Fibroblast of peridontal ligament (primary cell): ENCODE results near the gene CDC25C.
"Not testable (repeated sequence)": the region's sequence is repeated elsewhere in the genome, so short reads cannot be mapped to it uniquely, and the experiment has no call there.

Source experiments
- DNase-seq: peaks from one replicate; pipeline ENCODE4 v3.0.0-alpha.2; 2010; ENCODE audit errors: extremely low read depth

The CDC25C gene

DNA sequence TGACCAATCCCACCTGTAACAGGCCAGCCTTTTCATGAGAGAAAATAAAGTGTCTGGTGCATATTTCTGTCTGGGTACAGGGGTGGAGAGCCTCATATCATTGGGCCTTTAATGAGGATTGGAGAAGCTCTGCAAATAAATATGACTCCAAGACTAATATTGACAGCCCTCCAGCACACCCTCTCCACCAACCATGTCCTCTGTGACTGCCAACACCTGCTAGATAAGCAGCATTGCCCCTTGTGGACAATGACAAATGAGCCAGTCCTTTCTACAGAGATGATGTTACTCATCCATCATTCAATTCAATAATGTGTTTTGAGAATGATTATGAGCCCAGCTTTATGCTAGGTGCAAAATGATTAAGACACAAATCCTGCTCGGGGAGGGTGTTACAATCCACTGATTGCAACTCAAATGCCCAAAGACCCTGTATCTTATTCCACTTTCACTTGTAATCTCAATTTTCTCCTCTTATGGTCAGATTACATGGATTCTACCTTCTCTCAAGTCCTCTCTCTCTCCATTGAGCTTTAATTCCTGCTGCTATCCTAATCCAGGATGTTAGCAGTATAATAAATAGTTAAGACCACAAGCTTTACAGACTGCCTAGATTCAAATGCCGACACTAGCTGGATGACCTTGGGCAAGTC is 55.1 kb downstream of the CDC25C start:
- DNase-seq, result no peak

DNA sequence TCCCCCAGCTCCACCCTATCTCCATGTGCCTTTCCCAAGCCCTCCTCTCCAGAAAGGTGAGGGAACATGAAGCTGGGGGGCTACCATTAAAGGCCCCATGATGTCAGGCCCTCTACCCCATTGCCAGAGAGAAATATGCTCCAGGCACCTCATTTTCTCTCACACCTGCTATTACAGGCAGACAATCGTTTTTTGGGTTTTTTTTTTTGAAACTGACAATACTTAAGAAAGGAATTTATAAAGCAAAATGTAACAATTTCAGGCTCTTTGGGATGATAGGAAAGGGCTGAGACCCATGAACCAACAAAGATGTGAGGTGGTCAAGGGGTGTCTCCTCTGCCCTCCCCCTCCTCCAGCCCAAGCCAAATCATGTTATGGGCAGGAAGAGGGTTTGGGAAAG is 55.7 kb downstream of the CDC25C start:
- no peak for DNase-seq

DNA sequence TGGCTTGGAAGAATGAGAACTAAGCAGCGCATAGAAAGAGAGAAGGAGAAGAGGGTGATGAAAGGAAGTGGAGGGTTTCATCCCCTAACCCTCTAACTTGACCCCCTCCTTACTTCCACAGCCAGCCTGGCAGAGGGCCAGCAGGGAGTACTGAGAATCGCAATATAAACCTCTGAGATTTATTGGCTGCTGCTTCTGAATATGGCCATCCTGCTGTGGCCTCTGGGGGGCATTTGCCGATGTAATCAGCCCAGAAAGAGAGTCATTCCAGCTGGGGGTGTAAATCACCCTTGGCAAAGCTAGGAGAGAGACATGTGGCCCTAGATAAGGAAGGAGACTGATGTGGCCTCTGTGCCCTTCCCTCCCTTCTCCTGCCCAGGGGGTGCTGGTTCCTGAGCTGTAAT is 56.2 kb downstream of the CDC25C start:
- DNase-seq, result no peak

DNA sequence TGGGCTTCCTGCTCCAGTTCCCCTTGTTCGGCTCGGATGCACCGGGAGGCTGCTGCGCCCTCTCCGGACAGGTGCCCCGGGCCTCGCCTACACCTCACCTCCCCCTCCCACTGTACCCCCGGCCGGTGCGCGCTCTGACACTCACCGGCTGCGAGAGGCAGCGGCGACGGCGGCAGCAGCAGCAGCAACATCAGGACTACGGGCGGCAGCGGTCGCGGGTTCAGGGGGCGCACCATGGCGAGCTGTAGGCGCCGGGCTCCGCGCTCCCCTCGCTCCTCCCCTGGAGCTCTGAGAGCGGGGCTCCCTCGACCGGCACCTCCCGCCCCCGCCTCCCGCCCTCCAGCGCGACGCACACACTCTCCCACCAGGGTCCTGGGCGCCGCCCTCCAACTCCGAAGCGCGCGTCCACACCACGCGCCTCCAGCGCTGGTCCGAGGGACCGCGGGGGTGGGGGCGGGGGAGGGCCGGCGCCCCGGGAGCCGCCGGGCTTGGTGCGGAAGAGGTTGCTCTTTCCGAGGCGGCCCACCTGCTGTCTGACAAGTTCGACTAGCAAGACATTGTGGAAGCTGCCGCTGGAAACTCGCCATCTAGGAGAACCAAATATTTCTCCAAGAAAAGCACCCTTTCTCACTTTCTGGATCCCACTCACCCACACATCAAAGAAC is 57.3 kb downstream of the CDC25C start, which contains the start of gene GFRA3:
Gene GFRA3 (minus strand): TSS at position 433 of the 665 bp plus-strand sequence. CDS start 197 bp downstream, at position 236.
- DNase-seq, result no peak

DNA sequence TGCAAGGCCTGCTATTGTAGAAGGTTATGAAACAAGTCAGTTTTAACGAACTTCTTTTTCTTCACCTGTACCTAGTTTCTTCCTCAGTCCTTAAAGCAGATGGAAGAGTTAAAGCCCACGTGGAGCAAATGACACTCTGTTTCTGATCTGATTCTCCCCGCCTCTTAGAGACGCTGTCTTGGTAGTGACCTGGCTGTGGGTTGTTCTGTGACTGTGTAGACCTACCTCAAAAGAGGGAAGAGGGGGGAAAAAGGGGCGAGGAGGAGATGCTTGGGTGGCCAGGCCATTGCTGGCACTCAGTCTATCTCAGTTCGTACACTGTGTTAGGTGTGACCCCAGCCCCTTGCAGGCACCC is 57.8 kb downstream of the CDC25C start:
- no peak for DNase-seq

DNA sequence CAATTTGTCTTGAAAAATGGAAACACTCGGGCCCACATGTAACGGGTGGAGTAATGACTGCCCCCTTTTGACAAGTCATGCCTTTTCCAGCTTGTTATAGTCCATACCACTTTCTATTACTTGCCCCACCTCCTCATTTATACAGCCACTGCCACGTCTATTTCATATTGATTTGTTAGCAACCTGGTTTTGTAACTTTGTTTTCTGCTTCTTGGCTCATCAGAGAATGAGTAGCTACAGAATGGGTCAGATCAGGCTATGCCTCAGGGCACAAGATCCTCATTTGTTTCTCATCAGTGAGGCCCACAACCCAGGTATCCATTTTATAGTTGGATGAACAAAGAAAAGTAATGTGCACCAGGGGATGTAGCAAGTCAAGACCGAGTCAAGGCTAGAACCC is 58.9 kb downstream of the CDC25C start:
- DNase-seq, result no peak

DNA sequence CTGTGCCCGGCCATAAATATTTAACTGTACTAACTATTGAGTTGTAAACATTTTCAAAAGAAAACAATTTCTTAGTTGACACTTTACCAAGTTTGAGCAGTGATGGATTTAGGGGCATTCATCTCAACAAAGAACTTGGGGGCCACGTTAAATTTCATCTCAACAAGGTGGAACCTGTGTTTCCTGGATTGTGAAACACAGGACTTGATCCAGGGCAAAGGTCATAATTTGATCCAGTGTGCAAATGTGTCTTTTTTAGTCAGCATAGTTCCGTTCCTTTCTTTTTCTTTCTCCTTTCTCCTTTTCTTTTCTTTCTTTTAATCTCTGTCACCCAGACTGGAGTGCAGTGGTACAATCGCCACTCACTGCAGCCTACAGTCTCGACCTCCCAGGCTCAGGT is 60.3 kb downstream of the CDC25C start:
- DNase-seq, result no peak

DNA sequence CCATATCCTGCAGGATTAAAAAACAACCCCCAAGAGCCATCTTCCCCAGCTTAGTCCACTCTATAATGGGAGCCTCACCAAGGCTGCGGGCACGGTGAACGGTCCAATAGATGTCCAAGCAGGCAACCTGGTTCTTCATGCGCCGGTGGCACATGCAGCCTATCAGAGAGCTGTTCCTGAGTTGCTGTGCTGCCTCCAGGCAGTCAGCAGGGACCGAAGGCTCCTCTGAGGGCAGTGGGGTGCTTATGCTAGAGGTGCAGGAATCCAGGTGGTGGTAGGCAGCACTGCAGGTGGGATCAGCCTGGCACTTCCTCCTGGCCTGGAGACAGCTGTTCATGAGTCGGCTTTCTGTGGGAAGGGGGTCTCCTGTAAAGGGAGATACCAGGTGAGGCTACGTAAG is 67.4 kb downstream of the CDC25C start:
- no peak for DNase-seq

DNA sequence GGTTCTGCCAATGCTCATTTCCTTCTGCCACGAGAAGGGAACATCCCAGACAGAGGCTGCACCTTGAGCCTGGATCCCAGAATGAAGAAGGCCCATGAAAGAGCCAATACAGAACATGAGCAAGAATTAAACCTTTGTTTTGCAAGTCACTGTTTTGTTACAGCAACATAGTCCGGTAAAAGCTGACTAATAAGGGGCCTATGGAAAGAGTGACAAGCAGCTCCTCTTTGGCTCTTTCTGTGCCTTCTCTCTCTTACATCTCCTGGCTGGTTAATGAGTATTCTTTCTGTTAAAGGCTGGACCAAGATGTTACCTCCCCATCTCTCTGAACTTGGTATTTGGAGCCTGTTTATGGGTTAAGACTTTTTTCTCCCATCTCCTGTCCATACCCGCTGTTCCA is 68.0 kb downstream of the CDC25C start:
- DNase-seq, result no peak

DNA sequence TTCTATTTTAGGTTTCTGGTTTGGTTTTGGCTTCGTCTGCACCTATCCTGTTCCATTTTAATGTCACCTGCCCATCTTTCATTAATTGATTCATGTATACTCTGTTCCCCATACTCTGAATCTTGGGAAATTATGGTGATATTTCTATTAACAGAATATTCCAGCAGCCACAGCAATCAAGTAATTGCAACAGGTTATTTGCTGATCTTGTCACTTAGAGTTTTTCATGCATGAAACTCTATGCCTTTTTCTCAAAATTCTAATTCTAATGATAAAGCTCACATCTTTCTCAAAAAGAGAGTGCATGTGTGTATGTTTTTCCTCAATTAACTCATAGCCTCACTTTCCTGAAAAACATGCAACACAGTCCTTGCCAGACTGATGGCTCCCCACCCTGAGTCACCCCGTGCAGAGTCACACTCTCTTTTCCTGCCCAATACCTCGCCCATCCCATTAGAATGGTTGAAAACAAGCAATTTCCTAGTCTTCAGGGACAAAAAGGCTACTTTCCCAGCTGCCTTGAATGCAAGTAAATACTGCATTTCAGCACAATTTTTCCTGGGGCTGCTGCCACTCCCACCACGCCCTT is 72.8 kb downstream of the CDC25C start:
- no peak for DNase-seq

DNA sequence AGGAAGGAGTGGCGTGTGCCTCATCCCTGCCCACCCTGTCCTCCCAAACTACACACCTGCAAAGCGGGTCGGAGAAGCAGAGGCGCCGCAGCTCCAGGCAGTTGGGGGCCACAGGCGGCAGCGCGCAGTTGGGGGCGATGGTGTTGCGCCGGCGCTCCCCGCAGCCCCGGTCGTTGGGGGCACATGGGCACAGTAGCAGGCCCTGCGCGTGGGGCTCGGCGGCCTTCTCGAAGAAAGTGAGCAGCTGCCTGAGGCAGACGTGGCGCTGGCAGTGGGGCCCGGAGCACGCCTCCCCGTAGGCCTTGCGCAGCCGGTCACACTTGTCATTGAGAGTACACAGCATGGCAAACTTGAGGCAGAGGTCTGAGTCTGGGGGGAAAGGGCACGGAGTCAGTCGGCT is 74.0 kb downstream of the CDC25C start:
- DNase-seq, result no peak

DNA sequence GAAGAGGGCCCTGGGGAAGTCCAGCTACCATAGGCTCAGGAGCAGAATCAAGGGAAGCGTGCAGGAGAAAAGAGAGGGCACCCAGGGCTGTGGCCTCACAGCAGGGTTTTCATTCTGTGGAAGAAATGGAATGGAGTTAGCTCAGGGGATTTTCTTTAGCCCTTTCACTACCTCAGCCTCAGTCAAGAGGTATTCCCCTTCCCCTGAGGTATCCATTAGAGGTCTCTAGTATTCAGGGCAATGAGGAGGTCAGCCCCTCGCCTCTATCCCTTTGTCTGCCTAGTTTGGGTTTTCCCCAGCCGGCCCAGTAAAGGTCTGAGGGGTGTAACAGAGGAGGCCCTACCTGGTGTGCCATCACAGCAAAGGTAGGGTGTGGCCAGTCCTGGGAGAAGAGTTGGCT is 78.7 kb downstream of the CDC25C start:
- DNase-seq, result no peak

DNA sequence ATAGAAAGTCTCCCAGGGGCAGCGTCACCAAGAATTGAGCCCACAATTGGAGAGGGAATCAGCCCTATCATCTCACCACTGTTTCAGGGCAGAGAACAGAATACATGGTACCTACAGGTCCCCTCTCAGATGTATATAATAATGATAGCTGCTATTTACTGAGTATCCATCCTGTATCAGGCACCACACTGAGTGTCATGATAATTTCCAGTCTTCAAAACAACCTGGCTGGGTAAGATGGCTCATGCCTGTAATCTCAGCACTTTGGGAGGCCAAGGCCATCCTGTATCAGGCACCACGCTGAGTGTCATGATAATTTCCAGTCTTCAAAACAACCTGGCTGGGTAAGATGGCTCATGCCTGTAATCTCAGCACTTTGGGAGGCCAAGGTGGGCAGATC is 83.8 kb downstream of the CDC25C start:
- DNase-seq, result not testable (repeated sequence)

DNA sequence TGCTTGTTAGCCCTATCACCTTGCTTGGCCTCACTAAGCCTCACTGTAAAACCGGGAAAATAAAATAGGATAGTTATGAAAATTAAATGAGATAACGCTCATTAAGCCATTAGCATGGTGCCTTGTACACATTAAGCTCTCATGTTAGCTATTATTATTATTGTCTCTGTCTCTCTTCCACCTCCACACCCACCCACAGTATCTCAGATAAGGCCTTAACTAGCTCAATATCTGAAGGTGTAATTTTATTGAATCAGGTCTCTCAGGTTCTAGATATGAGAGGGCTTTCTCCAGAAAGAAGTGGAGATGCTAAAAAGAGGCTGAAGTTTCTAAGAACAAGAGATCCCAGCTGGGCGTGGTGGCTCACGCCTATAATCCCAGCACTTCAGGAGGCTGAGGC is 84.8 kb downstream of the CDC25C start:
- no peak for DNase-seq

DNA sequence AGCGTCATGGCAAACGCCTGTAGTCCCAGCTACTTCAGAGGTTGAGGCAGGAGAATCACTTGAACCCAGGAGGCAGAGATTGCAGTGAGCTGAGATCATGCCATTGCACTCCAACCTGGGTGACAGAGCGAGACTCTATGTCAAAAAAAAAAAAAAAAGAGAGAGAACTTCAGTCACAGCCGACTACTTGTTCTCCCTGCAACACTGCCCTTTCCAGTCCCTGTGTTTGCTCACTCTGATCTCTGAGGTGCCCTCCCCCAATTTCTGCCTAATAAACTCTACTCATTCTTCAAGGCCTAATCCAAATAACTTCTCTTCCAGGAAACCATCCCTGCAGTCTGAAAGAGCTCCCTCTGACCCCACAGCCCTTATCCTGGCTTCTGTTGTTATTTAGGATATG is 85.3 kb downstream of the CDC25C start:
- no peak for DNase-seq

DNA sequence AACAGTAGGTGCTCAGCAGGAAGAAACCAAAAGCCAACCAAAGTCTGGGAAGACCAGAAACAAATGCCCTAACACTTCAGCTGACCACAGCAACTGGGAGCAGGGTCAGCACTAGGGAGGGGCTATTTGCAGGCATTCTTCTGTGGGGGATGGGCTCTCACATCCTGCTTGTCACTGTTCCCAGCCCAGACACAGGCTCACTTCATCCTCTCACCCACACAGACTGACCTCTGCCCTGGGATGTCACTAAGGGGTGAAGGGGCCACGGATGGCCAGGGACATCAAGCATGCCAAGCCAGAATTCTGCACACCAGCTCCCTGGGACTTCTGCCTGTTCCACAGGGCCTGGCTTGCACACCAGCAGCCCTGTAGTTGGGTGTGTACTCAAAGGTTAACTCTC is 85.9 kb downstream of the CDC25C start:
- no peak for DNase-seq

DNA sequence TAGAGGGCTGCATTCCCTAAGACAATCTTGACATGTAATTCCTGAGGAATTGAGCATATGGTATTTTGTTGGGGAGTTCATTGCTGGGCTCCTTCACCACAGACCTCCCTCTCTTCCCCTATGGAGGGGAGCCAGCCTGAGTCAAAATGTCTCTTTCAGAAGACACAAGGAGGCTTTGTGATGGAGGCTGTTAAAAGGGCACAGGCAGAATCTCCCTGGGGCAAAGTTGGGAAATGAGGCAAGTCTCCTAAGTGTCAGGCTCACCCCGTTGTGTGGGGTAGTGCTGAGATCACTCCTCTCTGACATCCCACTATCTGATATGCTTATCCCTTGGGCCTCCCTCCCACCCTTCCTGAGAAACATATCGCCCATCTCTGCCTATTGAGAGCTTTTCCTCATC is 87.8 kb downstream of the CDC25C start:
- DNase-seq, result no peak

DNA sequence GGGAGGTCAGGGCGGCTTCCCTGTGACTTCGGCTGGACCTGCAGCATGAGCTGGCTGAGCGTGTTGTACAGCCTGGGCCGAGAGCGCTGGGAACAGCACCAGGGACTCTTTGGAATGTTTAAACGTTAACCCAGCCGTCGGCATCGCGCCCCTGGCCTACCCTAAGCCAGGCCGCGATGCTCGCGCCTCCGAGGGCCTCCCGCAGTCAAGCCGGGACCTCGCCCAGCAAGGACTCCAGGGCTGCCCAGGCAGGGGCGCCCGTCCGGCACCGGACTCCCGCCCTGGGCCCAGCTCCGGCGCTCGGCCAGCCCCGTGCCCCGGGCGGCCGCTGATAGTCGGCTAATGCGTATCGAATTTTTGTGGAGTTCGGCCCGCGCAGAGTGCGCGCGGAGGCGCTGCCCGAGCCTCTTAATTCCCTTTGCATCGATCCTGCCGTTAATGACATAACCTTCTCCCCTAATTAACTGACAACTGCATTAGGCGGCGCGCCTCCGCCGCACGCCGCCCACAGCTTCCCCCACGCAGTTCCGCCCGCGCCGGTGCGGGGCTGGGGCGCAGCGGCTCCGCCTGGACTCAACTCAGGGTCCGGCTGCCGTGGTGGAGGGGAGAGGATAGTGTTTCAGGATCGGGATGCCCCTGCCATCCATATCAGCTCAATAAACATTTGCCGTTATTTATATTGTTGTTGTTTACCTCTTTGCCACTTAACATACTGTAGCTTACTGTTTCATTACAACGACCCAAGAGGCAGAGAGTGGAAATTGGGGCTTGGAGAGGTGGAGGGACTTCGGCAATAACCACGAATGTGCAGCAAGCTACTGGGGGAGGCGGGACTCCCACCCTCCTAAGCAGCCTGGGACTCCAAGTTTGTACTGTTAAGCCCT is 89.7 kb downstream of the CDC25C start:
- no peak for DNase-seq

DNA sequence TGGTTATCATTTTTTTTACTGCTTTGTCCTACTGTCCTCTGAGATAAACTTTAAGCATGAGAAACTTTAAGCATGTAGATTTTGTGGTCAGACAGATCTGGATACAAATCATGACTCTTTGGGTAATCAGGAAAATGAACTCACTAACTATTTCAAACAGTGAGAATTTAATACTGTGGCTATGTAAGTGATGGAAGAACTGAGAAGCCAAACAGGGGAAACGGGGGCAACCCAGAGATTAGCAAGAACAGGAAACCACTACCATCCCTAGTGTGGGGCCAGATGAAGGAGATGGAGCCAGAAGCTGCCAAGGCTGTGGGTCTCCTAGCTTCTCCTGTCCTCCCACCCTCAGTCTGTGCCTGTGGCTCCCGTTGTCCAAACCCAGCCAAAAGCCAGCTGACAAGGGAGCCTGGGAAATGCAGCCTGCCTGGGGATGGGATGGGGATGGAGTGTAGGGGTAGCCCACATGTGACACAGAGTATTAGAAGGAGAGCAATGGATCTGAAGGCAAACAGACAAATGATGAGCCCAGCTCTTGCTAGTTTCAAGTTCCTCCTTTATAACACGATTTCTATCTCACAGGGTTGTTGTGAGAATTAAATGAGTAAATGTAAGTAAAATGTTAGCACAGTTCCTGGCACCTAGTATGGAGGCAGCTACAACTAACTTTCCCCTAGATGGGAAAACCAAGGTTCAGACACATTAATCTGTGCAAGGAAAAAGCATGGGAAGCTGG is 90.8 kb downstream of the CDC25C start:
- no peak for DNase-seq

DNA sequence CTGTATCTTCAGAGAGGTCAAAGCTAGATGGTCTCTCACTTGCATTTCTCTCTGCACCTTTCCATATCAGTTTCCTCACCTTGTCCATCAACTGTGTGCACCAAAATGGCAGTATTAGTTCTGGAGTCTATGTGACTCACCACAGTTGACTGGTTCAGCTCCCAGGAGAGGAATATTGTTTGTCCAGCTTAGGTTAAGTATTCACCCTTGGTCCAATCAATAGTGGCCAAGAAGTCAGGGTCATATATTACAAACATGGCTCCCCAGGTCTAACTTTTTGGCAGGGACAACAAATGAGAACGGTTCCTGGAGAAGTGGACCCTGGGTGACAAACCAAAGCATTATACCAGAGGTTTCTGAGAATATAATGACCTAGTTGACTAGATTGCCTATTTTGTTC is 93.6 kb downstream of the CDC25C start:
- DNase-seq, result no peak
